ENCODE measurements around the gene AKAIN1.

Gene AKAIN1

GRCh38 chr18:5146093-5146492 lies 51.0 kb downstream of the AKAIN1 start:
- no peak for FAIRE-seq
- no peak for DNase-seq (ENCODE audit: insufficient read length, low spot score)
- TF ChIP-seq POLR2A (IDR thresholded peaks at IDR 0.05; ENCODE audit: low read depth, low read length): no peak

DNA sequence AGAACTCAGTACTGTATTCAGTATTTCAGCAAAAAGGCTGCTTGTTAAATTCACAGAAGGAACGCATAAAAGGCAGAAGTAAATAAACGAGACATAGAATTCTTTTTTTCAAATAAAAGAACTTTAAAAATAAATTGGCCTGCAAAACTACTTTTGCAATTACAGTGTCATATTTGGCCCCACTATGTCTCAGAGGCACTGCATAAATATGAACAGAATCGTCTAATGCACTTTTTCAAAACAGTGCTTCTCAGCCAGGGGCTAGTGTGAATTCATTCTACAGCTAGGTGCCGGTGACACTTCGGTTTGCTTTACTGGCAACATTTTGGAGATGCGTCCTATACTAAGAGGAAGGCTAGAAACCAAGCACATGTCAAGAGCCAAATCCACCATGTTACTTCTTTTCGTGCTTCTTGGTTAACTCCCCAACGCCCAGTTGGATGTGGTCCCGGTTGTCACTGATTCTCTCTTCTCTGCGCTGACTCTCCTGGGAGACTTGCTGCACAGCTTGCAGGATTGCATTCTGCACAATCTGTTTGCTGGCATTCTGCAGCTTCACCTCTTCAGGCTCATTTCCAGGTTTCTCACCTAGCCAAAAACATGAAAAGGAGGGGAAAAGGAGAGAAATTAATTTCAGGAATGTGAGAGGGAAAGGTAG lies 51.8 kb downstream of the AKAIN1 start:
- DNase-seq (ENCODE audit: insufficient read length, low spot score): no peak
- no peak for FAIRE-seq
- TF ChIP-seq POLR2A (IDR thresholded peaks at IDR 0.05; ENCODE audit: low read depth, low read length): no peak

- no peak for DNase-seq (ENCODE audit: insufficient read length, low spot score)
- TF ChIP-seq POLR2A (IDR thresholded peaks at IDR 0.05; ENCODE audit: low read depth, low read length): no peak
- FAIRE-seq: no peak
Observed at GRCh38 chr18:5144629-5145028, 52.4 kb downstream of the AKAIN1 start.

- no peak for TF ChIP-seq POLR2A (IDR thresholded peaks at IDR 0.05; ENCODE audit: low read depth, low read length)
- FAIRE-seq (no peak), DNase-seq (ENCODE audit: insufficient read length, low spot score) (no peak)
Observed at GRCh38 chr18:5142859-5143258, 54.2 kb downstream of the AKAIN1 start.

DNA sequence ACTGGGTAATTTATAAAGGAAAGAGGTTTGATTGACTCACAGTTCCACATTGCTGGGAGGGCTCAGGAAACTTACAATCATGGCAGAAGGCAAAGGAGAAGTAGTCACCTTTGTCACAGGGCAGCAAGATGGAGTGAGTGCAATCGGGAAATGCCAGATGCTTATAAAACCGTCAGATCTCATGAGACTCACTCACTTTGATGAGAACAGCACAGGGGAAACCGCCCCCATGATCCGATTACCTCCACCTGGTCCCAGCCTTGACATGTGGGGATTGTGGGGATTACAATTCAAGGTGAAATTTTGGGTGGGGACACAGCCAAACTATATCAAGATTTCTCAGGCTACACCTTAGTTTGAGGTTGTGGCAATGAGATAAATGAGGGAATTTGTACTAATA lies 54.9 kb downstream of the AKAIN1 start:
- TF ChIP-seq POLR2A (IDR thresholded peaks at IDR 0.05; ENCODE audit: low read depth, low read length): no peak
- FAIRE-seq (no peak), DNase-seq (ENCODE audit: insufficient read length, low spot score) (no peak)

- TF ChIP-seq POLR2A (IDR thresholded peaks at IDR 0.05; ENCODE audit: low read depth, low read length): no peak
- FAIRE-seq: no peak
- no peak for DNase-seq (ENCODE audit: insufficient read length, low spot score)
Observed at GRCh38 chr18:5137261-5137660, 59.8 kb downstream of the AKAIN1 start.

GRCh38 chr18:5132987-5133386 lies 64.1 kb downstream of the AKAIN1 start:
- DNase-seq (ENCODE audit: insufficient read length, low spot score) (no peak), FAIRE-seq (no peak)
- TF ChIP-seq POLR2A (IDR thresholded peaks at IDR 0.05; ENCODE audit: low read depth, low read length): no peak

GRCh38 chr18:5122272-5122671 lies 74.8 kb downstream of the AKAIN1 start:
- DNase-seq (ENCODE audit: insufficient read length, low spot score) (no peak), FAIRE-seq (no peak)
- no peak for TF ChIP-seq POLR2A (IDR thresholded peaks at IDR 0.05; ENCODE audit: low read depth, low read length)

DNA sequence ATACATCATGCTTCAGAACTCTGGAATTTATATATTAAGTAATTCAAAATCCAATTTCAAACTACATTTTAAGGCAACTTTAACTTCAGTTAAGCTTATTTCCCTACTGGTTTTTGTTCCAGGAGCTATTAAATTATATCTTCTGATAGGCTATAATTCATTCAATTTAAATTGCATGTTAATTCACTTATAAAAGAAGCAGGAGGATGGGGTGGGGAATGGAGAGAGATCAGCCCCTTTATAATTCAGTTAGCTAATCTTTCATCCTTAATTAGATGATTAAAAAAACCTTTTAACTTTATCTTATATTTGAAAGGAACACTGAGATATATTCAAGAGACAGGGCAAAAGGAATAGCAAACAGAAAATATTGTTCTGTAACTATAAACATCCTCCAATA lies 86.8 kb downstream of the AKAIN1 start:
- FAIRE-seq (no peak), DNase-seq (ENCODE audit: insufficient read length, low spot score) (no peak)
- no peak for TF ChIP-seq POLR2A (IDR thresholded peaks at IDR 0.05; ENCODE audit: low read depth, low read length)

- FAIRE-seq (no peak), DNase-seq (ENCODE audit: insufficient read length, low spot score) (no peak)
- no peak for TF ChIP-seq POLR2A (IDR thresholded peaks at IDR 0.05; ENCODE audit: low read depth, low read length)
Observed at GRCh38 chr18:5107988-5108387, 89.1 kb downstream of the AKAIN1 start.

DNA sequence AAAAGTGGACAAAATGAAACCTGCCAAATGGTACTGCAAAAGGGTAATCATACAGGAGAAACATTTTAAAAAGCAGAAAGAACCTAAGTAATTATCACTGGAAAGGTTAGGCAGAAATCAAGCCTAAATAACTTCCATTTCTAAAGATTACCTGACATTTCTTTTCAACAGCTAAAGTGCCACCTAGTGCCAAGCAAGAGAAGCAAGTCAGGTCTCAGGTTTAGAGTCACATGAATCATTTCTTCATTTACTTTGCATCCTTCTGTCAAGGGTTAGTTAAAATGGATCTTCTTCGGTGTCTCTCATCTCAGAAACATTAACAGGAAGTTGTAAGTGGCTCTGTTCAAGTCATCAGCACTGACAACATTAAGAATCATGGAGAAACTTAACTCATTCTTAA lies 90.3 kb downstream of the AKAIN1 start:
- FAIRE-seq (no peak), DNase-seq (ENCODE audit: insufficient read length, low spot score) (no peak)
- no peak for TF ChIP-seq POLR2A (IDR thresholded peaks at IDR 0.05; ENCODE audit: low read depth, low read length)

DNA sequence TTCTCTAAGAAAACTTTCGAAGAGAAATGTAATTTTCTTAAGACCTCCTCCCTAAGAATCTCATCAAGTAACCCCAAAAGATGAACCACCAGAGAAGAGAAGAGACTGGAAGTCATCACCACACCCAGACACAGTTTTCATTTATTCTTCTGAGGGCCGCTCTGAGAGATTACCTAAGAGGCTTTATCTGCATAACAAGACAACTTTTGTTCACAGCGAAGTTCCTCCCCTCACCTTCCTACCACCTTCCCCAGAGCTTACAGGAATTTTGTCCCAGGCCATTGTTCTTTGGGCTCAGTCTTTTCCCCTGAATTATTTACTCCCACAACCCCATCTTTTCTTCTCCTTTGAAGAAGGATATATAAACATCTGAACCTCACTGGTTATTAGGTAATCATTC lies 92.8 kb downstream of the AKAIN1 start:
- DNase-seq (ENCODE audit: insufficient read length, low spot score) (no peak), FAIRE-seq (no peak)
- TF ChIP-seq POLR2A (IDR thresholded peaks at IDR 0.05; ENCODE audit: low read depth, low read length): no peak

DNA sequence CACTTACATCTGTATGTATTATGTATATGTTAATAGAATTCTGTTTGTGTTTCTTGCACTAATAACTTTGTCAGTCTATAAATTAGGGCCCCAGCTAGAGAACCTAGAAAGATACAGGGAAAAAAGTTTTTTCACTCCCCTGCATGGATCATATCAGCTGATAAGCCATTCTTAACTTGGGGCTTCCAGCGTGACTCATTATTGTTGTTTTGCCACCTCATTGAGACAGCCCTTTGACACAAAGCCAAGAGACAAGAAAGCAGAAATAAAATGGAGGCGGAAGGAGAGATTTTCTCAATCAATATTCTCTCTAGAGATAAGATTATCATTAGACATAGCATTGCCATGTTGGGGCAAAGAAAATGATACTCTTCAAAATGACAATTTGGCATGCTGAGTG lies 93.4 kb downstream of the AKAIN1 start:
- FAIRE-seq (no peak), DNase-seq (ENCODE audit: insufficient read length, low spot score) (no peak)
- no peak for TF ChIP-seq POLR2A (IDR thresholded peaks at IDR 0.05; ENCODE audit: low read depth, low read length)

DNA sequence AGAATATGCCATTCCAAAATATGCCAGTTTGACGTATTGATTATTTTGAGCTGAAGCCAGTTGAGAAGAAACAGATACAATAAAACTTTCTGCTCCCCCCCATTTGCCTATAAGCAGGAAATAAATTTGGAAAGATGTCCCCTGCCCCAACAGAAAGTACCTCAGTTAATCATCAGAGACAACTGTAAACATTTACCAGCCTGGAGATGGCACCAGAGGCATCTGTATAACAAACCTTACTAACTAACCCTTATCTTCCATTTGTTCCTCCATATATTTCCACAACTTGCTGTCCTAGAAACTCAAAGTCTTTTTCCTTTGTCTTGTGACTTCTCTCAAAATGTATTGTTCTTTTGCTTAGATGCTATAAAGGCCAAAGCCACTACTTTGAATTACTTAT lies 93.8 kb downstream of the AKAIN1 start:
- no peak for FAIRE-seq
- TF ChIP-seq POLR2A (IDR thresholded peaks at IDR 0.05; ENCODE audit: low read depth, low read length): no peak

GRCh38 chr18:5097116-5097703 lies 99.8 kb downstream of the AKAIN1 start:
- no peak for FAIRE-seq
- TF ChIP-seq POLR2A (IDR thresholded peaks at IDR 0.05; ENCODE audit: low read depth, low read length): no peak
- no peak for DNase-seq (ENCODE audit: insufficient read length, low spot score)

More for the DNA sequence above, 93.8 kb downstream of the AKAIN1 start:
- DNase-seq (ENCODE audit: insufficient read length, low spot score): no peak

Measured in H54 (cell line).